GM19238 (cell line): Measurements from ENCODE around the gene HOXC9.

Experiments
- DNase-seq: peaks from one replicate; pipeline ENCODE4 v3.0.0; 2011; ENCODE audit warnings: low spot score; ENCODE audit not compliant: insufficient read length

The HOXC9 gene

DNA sequence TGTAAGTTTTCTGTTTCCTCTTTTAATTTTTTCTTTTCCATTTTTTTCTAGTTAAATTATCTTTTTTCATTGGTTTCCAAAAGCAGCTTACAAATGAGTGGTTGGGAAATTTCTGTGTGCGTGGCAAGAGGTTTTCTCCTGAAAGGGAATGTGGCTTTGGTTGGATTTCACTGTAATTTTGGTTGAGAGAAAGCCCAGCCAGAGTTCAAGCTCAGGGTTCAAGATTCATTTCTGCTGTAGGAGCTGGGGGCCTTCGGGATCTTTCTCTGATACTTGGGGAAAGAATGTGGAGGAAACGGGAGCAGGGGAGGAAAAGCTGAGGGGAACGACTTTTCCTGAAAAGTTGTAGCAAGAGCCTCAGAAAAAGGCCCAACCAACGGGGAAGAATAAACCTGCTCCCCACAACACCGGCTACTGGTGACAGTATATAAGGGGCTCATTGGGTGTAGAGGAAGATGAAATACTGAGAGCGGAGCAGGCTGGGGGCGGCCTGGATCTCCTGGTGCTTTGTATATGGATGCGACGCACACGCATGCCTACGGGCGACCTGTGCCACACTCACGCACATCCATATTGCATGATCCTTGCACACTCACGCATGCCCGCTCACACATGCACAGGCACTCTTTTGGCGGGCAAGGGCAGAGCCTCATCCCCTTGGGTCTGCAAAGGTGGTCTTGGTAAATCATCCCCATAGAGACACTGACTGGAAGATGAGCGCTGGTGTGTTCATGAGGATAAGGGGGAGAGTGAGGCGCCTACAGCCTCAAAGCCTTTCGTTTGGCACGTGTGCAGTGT, 13.1 kb upstream of the HOXC9 start:
- no peak for DNase-seq

DNA sequence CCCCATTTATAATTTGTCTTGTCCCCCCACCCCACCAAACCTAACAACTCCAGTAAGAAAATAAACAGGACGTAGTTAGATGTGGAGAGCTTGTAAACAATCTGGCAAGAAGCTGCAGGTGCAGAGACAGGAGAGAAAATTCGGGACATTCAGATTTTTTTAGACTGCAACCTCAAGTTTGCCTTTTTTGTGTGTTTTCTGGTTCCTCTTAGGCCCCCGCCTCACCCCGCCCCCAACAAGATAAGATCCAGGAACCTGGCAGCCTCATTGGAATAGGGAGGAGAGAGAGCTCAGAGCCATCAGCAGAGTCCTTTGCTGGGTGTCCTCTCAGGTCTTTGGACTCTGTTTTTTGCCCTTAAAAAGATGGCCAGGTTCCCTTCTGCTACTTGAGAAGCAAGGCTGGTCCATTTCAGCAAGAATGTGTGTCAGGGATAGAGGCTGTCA, 12.2 kb upstream of the HOXC9 start:
- DNase-seq = no peak

DNA sequence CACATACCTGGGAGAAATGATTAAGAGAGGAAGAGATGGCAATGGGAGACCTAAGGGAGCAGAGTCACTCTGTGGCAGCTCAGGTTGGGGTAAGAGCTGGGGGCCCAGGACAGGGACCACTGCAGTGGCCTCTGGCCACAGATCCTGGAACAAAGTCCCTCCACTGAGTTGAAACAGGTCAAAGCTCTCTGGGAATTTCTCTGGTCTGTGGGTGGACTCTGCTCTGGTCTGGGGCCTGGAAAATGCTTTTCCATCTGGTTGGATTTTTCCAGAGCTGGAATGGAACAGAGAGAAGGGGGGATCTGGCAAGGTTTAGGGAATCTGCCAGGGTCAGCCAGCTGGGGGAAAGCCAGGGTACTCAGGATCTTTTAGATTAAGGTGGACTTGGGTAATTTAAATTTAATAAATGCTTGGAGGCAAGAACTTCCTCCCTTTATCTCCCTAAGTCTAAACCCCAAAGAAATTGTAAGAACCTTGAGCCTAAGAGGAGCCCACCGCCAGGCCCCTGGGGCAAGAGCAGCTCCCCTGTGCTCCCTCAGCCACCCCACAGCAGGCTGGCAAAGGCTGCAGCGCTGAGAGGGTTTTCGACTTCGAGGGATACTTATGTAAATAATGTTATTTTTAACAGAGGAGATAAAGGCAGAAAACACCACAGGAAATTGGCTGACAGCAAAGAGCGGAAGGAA, 11.3 kb upstream of the HOXC9 start:
- DNase-seq = no peak

DNA sequence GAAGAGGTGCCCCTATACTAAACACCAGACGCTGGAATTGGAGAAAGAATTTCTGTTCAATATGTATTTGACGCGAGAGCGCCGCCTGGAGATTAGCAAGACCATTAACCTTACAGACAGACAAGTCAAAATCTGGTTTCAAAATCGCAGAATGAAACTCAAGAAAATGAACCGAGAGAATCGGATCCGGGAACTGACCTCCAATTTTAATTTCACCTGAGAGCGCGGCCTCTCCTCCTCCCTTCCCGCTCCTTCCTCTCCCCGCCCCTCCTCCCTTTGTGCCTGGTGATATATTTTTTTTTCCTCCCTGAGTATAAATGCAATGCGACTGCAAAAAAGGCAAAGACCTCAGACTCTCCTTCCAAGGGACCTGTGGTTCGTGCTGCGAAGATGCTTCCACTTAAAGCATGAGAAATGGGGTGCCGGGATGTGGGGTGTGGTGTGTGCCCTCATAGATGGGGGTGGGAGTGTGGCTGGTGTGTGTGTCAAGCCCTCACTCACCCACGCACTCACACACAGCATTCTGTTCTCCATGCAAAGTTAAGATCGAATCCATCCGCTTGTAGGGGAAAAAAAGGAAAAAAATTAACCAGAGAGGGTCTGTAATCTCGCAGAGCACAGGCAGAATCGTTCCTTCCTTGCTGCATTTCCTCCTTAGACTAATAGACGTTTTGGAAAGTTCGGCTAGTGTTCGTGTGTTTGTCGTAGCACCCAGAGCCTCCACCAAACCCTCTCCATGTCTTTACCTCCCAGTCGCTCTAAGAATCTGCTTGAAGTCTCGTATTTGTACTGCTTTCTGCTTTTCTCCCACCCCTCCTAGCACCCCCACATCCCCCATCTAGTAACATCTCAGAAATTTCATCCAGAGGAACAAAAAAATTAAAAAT, 10.5 kb upstream of the HOXC9 start:
- peak; percentile 47 for DNase-seq

DNA sequence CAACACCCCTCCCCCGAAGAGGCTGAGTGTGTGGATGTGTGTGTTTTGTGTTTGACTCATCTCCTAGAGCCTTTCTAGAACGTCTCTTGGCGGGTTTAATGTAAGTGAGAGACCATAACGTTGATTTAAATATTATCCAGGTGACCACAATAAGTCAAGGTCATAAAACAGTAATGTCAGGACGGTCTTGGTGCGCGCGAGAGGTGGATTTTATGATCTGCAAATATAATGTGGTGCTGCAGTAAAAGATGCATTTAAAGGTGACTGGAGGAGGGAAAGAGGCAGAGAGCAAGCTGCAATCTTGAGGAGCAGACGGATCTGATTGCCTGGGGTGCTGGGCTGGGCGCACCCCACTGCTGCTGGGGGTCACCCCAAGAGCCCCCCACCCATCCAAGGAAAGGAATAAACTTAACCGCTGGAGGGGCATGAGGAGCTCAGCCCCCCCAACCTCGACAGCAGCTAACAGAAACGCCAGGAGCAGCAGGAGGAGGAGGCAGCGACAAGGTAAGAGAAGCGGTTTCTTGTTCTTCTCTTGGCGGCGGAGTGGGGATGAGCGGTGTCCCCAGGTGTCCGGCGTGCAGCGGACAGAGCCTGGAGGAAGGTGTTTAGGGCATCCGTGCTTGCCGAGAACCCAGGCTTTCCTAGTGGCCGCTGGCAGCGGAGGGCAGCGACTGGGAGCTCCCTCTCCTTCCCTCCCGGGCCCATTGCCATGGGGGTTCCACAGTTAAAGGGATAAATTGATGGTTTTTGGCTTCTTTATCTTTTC, 9.5 kb upstream of the HOXC9 start:
- DNase-seq = no peak

DNA sequence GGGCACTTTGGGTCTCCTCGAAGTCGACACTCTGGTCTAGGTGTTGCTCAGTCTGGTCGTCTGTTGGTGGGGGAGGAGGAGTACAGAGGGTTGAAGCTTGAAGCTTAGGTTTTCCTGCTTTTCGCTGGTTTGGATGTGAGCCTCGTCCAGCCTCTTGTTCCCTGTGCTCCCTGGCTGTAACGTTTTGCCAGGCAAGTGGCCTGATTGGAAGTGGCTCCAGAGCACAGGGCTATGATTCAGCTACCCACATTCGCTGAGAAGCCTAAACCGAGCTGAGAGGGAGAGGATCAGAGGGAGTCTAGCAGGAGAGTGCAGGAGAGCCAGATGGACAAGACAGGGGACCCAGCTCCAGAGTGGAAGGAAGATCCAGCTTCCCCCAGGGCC, 8.9 kb upstream of the HOXC9 start:
- no peak for DNase-seq

DNA sequence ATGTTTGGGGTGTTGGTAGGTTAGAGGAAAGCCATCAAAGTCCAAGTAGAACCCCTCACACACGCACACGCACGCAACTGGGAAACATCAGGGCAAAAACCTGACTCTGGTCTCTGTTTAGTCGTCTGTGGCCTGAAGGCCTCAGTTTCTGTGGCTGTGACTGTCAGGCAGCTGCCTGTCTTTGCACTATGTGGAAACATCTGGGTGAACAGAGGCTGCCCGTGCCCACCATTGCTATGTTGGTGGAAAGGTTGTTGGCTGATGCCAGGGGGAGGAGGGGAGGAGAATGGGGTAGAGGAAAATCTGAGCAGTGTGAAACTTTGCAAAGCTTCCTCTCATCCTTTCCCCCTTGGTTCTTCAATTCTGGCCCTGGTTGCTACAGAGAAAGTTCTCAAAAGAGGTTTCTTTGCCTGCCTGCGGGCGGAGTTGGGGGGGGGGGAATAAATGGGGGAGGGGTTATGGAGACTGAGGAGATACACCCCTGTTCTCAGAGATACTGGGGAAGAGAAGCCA, 7.5 kb upstream of the HOXC9 start:
- no peak for DNase-seq

DNA sequence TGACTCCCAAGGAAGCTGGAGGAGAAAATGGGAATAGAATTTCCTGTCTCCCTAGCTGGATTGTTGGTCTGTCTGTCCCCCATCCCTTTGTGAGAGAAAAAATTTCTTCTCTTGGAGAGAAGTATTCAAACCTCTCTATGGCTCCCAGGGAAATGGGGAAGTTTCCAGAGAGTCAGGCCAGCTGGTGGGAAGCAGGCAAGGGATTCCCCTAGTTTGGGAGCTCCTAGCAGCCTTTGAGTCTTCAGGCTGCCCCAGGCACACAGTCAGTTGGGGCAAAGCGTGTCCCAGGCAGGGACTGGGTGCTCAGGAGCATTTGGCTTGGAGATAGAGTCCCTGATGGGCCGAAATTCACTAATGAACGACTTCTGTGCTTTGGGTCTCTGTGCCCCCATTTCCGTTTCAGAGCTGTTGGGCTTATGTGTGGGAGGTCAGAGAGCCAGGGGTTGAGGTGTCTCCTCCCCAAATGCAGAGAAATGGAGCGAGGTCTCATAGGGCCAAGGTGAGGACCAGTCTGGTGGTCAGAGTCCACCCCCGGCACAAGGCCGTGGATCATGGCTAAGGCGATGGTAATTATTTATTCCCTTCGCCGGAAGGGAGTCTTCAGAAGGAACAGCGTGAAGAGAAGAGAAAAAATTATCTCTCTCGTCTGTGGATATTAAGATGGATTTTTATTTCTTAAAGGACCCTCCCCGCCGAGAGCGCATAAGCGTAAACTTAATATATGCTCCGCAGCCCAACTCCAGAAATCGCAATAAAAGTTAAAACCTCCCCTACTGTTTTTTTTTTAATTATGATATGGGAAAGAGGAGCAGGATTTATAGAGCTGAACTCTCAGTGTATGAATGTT, 6.6 kb upstream of the HOXC9 start:
- DNase-seq = no peak

DNA sequence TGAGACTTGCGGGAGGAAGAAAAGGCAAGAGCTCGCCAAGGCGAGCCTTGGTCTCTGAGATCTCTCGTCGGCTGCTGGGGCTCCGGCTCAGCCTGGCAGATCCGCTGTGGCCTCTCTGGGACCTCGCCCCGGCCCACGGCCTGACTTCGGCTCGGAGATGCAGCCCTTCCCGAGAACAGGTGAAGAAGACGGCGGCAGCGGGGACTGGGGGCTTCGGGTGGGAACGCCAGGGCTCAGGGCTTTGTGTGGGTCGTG, 6.0 kb upstream of the HOXC9 start:
- DNase-seq = no peak

DNA sequence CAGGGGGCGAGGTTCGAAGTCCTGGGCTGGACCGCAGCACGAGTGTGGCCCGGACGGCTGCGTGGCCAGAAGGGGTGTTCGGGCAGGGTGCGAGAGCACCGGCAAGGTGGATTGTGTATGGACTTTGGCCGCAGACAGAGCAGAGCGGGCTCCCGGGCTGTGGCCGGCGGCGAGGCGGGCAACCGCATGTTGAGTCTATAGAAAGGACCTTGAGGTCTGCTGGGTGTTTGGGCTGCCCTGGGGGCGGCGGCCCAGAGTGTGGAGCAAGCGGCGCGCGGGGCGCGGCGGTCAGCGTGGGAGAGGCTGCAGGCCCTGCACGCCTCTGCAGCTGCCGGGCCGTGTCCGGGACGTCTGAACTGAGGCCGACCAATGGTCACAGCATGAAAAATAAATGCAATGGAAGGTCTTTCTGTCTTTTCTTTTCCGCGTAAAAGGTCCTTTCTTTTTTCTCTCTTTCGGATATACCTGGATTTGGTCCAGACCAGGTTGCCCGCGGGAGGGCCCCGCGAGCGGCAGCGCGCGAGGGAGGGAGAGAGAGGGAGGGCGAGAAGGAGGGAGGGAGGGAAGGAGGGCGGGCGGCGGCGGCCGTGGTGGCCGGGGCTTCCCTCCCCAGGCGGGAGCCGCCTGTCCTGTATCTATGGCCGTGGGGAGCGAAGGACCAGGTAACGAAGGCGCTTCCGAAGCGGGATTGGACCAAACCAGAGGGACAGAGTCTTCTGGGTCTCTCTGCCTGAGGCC, 5.5 kb upstream of the HOXC9 start:
- no peak for DNase-seq

DNA sequence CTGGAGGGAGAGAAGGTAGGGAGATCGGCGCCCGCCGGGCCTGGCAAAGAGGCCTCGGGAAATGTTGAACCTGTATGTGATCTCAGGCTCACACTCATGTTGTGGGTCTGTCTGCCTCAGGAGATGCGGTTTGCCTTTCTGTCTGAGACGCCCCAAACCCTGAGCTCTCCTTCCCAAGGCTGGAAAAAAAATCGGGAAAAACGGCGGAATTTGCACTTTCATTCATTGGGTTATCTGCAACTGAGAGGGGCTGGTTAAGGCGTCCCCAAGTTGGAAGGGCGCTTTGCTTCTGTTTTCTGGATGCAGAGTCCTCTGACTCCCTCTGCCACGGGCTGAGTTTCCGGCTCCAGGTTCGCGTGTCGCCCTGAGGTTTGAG, 5.0 kb upstream of the HOXC9 start:
- no peak for DNase-seq

DNA sequence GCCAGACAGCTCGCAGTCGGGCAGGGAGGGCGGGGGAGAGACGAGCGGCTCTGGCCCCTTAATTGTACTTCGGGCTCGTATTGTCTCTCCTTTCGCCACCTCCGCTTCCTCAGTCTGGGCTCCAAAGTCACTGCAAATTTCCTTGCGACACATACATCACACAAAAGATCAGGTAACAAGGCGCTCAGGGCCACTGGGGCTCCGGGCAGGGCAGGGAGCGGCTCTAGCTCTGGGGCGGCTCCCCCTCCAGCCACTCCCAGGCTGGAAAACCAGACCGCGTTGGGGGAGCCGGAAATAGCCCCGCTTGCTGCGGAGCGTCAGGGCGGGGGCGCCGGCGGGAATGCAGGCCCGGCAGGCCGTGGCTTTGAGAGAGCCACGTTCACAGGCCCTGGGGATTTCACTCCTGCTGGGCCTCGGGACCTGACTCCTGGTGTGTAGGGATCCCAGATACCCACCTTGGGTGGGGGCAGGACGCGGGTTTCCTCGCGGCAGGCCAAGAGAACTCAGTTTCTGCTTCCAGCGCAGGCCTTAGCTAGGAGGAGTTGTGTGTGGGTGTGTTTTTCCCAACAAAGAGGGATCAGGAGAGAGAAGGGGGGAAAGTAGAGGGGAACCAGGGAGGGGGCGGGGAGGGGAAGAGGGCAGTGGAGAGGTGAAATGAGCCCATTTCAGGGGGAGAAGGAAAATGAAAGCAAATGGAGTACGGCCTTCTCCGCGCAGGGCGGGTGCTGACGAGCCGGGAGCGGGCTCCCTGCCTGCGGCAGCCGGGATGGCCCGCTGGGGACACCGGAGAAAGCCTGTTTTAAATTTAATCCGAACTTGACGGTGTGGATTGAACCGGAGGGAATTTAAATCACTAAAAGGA, 4.4 kb upstream of the HOXC9 start:
- DNase-seq = no peak

DNA sequence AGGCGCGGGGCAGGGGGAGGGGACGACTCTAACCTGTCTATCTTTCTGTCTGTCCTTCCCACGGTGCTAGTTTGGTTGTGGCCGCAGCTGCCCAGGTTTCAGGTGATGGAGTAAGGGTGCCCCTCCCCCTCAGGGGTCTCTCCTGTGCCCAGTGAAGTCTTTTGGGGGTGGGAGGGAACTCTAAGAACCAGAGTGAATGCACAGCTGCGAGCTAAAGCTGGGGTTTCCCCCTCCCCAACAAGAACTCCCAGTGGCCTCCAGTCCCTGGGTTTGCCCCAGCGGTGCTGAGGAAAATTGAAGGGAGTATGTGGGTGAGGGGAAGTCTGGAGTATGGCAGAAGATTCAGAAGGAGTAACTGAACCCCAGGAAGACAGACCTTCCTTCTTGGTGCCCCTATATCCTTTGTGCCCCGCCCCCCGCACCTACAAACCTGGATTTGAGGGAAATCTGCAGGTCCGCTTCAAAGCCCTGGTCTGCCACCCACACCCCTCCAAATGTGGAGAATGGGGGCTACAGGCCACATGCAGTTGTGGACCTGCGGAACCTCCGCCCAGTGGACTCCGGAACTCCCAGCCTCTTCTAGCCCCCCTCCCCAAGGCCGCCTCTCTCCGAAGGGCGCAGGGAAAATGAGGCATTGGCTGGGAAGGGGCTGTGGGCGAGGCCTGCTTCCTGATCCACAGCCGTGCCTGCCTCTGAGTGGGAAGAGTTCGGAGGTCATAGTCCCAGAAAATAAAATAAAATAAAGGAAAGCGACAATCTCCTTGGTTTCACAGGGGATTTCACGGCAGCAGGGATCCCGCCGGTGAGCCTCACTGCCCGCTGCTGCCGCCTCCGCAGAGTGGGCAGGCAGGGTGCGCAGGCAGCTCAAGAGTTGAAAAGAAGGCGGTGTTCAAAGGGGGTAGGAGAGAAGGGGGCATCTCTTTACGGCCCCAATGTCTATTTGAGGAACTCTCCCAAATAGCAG, 3.4 kb upstream of the HOXC9 start:
- no peak for DNase-seq

DNA sequence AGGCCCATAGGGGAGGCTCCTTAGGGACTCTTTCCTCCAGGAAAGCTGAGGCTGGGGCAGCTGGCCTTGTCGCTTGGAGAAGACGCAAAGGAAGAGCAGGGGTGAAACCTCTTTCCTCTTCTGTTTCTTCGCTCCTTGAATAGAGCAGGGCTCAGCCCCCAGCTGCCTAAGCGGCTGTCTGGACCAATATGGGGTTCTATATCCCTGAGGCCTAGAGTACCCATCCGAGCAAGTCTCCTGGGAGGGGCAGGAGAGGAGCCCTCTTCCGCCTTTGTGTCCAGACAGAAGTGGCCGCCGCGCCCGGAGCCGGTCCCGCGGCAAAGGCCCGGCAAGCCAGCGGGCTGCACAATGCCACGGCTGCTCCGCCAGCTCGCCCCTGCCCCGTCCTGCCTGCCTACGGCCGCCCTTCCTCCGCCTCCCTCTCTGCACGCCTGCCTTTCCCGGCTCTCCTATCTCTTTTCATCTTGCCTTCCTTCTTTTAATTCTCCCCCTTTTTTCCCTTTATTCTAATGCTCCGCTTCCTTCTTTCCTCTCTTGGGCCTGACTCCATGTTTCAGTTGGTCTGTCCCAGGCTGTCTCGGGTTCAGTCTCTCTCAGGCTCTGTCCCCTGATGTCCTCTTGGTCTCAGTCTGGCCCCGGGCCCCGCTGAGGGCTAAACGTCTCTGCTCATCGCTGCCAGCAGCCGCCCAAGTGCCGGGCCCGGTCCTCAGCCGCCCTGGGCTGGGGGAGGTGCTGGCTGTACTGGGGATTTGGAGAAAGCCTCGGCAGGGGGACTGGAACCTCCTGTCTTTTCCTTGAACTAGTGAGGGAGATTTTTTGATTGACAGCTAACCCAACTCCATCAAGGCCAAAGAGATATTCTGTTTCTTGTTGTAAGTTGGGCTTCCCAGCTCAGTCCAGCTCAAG, 2.5 kb upstream of the HOXC9 start:
- DNase-seq = no peak

DNA sequence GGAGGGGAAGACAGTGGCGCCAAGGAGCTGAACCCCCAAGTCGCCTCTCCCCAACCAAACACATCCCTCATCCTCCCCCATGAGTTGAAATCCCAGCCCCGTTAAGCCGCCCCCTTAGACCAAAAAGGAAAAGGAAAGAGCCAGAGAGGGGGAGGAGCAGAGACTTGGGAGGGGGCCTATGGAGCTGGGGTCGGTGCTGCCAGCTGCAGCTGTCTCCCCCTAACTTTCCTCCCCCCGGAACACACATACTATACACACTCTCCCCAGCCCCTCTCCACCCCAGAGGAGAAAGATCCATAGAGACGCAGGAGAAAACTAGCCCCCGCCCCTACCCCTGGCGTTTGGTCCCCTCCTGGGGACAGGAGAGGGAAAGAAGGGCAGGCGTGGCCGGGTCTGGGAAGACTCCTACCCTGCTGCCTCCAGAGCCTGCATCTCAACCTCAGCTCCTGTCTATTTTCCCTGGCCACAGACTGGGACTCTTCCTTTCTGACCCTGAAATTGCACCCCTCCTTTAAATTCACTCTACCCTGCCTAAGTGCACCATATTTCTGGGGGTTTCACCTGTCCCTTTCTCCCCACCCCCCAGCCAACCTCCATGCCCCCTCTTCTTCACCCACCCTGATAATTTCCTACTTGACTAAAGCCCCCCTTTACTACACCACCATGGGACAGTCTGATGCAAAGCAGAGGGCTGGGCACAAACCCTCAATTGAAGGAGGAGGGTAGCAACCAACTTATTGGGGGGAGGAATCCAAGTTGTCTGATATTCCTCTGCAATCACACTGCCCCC, 1.7 kb upstream of the HOXC9 start:
- DNase-seq = no peak

DNA sequence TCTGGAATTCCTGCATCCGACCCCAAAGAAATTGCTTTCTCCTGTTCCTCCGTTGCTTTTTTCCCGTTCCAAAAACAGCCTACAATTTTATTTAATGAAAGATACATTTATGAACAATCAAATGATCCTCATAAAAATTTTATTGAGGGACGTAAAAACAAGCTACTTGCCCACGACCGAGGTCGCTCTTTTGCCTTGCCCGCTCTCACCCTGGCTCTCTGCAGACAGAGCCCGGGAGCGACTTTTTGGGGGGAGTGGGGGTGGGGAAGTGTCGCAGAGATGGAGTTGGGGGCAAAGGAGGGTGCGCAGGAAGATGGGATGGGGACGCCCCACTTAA, 1.1 kb upstream of the HOXC9 start:
- DNase-seq = no peak
